Spleen (tissue), 7 donors: ENCODE data around the gene PATZ1.

Experiments used
- POLR2A ChIP-seq, 3 donors: fragments of 450-650 bp; IDR thresholded peaks; one replicate each; pipeline ENCODE4 v1.5.1; 2017; ENCODE audit warnings: antibody characterized with exemption in 3 of 3, mild to moderate bottlenecking in 1 of 3
- POLR2AphosphoS5 ChIP-seq, 3 donors: sonication (generic); formaldehyde crosslinking; IDR thresholded peaks; one replicate each; pipeline ENCODE4 v1.5.1; 2017; ENCODE audit warnings: antibody characterized with exemption in 3 of 3
- TF ChIP-seq, protein P1 (sequence below), 11 experiments: fragments of 200-600 bp in 7 of 11; fragments of 450-650 bp in 4 of 11; sonication (generic) in 4 of 11; IDR thresholded peaks in 8 of 11; conservative IDR thresholded peaks in 3 of 11; 1 replicate in 7 of 11; 2 replicates in 4 of 11; pipeline versions ENCODE4 v1.4.0 to v1.8.0; 2016 to 2021; ENCODE audit warnings: antibody characterized with exemption in 11 of 11, inconsistent platforms in 4 of 11, mild to moderate bottlenecking in 1 of 11
- donor health status: DM: no; HTN: no; CAD: no; lungs with moderate emphysema.
- donor health status: DM: no; HTN: no; CAD: no.
- donor health status: DM: no; HTN: no; CAD: no.

DNA sequence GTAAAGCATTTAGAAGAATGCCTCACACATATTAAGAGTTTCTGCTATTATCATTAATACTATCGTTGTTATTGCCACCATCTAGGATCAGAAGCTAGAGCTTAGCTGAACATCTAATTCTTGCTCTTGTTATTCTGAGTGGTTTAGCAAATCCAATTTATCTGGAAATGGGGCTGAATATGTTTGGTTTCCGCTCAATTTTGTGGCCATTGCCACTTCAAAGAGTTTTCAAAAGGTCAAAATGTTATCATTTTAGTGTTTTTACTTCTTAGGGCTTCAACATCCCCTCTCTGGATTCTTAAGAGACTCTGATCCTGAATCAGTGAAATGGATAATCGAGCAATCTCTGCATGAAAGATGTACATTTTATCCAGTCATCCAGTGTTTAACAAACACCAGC is 43.6 kb downstream of the PATZ1 start:
- TF ChIP-seq POLR2A (IDR thresholded peaks at IDR 0.05) = no peak
- TF ChIP-seq, protein P1, sequence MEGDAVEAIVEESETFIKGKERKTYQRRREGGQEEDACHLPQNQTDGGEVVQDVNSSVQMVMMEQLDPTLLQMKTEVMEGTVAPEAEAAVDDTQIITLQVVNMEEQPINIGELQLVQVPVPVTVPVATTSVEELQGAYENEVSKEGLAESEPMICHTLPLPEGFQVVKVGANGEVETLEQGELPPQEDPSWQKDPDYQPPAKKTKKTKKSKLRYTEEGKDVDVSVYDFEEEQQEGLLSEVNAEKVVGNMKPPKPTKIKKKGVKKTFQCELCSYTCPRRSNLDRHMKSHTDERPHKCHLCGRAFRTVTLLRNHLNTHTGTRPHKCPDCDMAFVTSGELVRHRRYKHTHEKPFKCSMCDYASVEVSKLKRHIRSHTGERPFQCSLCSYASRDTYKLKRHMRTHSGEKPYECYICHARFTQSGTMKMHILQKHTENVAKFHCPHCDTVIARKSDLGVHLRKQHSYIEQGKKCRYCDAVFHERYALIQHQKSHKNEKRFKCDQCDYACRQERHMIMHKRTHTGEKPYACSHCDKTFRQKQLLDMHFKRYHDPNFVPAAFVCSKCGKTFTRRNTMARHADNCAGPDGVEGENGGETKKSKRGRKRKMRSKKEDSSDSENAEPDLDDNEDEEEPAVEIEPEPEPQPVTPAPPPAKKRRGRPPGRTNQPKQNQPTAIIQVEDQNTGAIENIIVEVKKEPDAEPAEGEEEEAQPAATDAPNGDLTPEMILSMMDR (IDR thresholded peaks at IDR 0.05 in 8 of 11, conservative IDR thresholded peaks at IDR 0.05 in 3 of 11) = no peak
- no peak for TF ChIP-seq POLR2AphosphoS5 (IDR thresholded peaks at IDR 0.05)
